ENCODE data around the gene FSD1.

The FSD1 gene

DNA sequence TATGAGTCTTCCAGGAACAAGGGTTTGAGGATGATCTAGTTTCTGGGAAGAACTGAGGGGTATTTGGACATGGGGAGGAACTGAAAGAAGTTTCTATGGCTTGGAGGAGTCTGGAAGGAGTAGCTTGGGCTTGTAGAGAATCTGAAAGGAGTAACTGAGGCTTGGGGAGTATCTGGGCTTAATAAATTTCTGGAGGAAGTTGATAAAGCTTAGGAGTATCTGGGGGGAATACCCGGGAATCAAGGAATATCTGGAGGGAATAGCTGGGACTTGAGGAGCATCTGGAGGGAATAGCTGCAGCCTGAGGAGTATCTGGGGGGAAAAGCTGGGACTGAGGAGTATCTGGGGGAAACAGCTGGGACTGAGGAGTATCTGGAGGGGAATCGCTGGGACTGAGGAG, 16.0 kb downstream of the FSD1 start:
- DNase-seq, result no peak

DNA sequence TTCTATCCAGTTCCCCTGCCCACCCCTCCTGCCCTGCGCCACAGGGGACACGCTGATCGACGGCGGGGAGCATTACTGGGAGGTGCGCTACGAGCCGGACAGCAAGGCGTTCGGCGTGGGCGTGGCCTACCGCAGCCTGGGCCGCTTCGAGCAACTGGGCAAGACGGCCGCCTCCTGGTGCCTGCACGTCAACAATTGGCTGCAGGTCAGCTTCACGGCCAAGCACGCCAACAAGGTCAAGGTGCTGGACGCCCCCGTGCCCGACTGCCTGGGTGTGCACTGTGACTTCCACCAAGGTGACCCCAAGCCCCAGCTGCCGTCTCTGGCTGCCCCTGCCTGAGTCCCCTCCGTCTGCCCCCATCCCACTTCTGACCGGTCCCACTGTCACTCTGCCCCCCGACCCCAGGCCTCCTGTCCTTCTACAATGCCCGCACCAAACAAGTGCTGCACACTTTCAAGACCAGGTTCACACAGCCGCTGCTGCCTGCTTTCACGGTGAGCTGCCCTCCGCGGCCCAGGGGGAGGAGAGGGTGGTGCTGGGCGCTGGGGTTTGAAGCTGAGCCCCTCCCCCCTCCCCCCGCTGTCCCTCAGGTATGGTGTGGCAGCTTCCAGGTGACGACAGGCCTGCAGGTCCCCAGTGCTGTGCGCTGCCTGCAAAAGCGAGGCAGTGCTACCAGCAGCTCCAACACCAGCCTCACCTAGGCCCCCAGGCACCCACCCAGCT, 18.7 kb downstream of the FSD1 start:
- DNase-seq, result no peak

DNA sequence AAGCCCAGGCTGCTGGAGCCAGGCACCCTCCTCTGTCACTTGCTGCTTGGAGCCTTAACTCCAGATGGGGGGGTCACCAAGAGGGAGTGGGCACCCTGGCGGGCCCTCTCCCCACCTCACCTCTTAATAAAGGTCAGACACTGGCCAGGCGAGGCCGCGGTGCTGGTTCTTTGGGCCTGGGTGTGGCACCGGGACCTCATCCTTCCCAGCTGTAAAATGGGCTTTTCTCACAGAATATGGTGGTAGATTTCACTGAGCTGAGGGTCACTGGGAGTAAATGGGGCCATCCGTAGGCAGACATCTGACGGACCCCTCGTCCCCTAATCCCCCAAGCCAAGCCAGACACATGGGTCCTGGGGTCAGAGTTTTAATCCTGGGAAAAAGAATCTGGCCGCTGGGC, 19.3 kb downstream of the FSD1 start:
- no peak for DNase-seq

DNA sequence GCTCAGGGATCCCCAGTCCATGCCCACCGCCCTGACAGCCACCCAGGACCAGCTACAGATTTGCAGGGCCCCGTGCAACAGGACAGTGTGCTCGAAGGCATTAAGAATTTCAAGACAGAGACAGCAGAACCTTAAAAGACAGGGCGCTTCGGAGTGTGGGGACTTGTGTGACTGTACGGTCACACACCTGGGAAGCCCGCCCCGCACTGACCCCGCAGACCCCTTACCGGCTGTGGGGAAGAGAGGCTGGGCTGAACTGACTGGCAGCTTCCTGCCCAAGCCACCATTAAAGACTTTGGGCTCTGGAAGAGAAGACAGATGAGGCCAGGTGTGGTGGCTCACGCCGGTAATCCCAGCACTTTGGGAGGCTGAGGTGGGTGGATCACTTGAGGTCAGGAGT, 19.8 kb downstream of the FSD1 start:
- DNase-seq, result no peak

DNA sequence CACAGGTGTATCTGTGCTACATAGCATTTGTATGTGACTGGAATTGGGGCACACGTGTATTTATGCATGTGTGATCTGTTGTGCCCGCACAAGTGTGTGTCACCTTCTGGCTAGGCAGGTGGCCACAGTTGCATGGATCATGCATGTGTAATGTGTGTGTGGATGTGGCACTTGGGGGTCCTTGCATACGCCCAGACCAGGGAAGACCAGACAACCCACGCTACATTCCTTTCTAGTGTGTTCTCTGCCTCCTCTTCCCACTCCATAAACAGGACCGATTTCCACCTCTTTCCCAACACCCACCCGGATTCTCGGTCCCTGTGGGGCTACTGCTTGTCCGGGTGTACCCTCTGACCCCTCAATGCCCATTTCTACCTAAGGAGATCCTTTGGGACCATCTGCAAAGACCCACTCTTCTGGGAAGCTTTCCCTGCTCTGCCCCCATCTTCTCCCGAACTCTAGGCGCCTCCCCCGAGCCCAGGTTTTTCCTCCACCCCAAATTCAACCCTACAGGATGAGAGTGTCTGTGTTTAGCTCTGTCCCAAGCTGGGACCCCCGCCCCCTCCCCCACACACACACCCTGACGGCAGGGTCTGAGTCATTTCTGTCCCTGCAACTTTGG, 21.9 kb downstream of the FSD1 start:
- no peak for DNase-seq

DNA sequence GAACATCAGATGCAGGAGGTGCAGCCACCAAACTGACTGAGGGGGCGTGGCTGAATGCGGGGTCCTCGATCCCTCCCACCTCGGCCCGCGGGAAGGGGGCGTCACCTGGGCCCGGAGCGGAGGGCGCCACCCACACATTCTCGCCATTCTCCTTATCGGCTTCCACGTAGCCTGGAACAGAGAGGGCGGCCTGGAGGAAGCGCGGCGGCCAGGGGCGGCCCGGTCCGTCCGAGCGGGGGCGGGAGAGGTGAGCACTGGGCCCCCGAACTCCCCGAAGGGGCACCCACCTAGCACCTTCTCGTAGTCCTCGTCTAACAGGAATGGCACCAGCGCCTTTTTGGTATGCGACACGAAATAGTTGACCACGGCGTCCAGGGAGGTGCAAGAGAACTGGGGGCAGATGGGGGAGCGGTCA, 22.4 kb downstream of the FSD1 start:
- DNase-seq, result peak; percentile 45

DNA sequence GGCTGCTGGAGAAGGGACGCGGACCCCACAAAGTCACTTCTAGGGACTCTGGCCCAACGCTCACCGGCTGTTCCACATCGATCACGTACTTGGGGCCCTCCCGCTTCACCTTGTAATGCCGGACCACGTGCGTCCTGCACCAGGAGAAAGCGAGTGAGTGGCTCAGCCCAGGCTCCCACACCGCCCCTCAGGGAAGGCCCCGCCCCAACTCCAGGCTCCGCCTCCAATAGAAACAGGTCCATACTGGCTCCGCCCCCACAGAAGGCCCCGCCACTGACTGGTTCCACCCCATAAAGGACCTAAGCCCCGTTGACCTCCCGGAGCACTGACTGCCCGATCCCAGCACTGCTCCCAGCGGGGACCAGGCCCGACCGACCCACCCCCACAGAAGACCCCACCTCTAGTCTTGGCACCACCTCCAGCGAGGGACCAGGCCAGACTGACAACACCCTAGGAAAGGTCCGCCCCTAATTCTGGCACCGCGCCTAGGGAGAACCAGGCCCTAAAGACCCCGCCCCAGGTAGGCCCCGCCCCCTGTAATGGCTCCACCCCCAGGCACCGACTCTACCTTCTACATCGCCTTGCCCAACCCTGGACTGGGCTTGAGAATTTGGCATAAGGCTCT, 23.0 kb downstream of the FSD1 start:
- peak; percentile 90 for DNase-seq

DNA sequence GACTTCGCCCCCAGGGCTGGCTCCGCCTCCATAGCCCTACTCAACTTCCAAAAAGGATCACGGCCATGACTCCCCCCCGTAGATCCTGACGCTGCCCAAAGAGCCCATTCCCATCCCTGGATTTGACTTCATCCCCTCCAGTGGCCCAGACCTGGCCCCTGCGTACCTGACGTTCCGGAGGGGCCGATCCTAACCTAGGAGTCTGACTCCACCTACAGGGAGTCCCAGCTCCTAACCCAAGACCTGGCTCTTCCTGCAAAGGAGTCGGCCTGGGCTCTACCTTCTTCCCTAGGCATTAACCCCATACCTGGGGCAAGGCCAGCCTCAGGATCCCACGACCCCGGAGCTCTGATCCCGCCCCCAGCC, 23.5 kb downstream of the FSD1 start:
- no peak for DNase-seq

DNA sequence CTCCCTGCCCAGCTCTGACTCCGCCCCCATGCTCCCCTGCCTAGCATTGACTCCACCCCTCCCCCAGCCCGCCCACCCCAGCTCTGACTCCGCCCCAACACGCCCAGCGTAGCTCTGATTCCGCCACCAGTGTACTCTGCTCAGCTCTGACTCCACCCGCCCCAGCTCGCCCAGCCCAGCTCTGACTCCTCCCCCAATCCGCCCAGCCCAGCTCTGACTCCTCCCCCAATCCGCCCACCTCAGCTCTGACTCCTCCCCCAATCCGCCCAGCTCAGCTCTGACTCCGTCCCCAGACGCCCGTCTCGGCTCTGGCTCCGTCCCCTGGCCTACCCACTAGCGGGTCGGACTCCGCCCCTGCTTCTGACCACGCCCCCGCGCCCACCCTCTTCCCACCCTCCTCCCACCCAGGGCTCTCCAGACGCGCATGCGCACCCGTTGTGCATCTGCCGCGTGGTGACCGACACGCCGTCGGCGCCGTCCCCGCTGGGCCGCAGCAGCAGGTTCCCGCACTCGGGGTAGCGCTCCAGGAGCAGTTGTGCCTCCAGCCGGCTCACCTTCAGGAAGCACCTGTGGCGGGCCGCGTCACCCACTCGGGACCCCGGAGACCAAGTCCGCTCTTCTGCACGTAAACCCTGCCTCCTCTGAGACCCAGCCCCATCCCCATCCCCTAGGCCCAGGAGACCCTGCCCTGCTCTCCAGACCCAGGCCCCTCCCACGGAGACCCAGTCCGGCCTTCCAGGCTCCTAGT, 24.0 kb downstream of the FSD1 start:
- peak; percentile 99 for DNase-seq

DNA sequence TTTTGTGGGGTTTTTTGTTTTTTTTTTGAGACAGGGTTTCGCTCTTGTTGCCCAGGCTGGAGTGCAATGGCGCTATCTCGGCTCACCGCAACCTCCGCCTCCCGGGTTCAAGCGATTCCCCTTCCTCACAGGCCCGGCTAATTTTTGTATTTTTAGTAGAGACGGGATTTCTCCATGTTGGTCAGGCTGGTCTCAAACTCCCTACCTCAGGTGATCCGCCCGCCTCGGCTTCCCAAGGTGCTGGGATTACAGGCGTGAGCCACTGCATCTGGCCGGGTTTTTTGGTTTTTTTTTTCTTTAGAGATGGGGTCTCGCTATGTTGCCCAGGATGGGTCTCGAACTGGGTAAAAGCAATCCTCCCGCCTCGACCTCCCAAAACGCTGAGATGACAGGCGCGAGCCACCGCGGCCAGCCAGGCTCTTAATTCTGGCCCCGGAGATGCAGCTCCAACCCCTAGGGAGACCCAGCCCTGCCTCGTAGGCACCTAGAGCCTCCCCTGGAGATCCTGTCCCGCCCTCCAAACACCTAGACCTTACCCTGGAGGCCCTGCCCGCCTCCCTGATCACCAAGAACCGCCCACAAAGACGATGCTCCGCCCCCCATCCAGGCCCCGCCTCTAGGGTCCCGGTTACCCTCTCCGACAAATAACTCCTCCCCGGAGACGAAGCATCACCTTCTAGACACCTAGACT, 24.7 kb downstream of the FSD1 start:
- peak; percentile 77 for DNase-seq

DNA sequence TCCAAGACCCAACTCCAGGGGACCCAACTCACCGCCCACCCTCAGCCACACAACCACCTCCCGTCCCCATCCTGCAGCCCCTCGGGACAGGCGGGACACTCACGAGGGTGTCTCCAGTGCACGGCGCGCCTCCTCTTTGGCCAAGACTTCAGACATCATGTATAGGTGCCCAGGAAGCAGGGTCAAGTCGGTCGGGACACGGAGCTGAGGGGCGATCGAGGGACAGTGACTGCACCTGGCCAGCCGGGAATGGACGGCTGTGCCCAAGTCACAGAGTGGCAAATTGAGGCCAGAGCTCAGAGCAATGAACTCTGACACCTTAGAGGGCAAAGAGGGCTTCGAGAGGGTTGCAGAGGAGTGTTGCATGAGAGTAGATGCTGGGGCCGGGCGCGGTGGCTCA, 25.5 kb downstream of the FSD1 start:
- no peak for DNase-seq

DNA sequence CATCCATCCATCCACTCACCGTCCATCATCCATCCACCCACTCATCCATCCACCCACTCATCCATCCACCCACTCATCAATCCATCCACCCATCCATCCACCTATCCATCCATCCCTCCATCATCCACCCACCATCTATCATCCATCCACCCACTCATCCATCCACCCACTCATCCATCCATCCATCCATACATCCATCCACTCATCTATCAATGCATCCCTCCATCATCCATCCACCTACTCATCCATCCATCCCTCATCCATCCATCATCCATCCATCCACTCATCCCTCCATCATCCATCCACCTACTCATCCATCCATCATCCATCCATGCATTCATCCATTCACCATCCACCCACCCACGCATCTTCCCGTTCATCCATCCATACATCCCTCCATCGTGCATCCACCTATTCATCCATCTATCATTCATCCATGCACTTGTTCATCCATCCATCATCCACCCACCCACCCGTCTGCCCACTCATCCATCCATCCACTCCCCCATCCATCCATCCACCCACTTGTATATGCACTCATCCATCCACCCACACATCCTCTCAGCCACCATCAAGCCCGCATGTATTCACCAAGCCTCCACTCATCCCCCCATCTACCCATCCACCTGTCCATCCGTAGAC, 30.7 kb downstream of the FSD1 start:
- no peak for DNase-seq

DNA sequence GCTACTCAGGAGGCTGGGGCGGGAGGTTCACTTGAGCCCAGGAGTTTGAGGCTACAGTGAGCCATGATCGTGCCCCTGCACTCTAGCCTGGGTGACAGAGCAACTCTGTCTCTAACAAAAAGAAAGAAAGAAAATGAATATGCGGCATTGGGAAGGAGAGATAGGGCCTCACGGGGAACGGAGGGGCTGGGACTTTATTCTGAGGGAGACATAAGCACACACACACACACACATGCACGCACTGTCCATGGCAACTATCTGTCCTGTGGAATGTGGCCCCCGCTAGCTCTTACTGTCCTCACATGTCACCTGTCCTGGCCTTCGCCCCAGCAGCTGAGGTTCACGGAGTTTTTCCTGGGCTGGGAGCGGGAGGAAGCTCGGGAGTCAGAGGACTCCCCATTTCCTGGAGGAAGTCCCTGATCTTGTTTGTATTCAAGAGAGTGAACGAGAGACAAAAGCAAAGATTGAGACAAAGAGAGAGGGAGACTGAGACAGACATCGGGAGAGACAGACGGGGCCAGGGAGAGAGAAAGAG, 33.6 kb downstream of the FSD1 start:
- no peak for DNase-seq

DNA sequence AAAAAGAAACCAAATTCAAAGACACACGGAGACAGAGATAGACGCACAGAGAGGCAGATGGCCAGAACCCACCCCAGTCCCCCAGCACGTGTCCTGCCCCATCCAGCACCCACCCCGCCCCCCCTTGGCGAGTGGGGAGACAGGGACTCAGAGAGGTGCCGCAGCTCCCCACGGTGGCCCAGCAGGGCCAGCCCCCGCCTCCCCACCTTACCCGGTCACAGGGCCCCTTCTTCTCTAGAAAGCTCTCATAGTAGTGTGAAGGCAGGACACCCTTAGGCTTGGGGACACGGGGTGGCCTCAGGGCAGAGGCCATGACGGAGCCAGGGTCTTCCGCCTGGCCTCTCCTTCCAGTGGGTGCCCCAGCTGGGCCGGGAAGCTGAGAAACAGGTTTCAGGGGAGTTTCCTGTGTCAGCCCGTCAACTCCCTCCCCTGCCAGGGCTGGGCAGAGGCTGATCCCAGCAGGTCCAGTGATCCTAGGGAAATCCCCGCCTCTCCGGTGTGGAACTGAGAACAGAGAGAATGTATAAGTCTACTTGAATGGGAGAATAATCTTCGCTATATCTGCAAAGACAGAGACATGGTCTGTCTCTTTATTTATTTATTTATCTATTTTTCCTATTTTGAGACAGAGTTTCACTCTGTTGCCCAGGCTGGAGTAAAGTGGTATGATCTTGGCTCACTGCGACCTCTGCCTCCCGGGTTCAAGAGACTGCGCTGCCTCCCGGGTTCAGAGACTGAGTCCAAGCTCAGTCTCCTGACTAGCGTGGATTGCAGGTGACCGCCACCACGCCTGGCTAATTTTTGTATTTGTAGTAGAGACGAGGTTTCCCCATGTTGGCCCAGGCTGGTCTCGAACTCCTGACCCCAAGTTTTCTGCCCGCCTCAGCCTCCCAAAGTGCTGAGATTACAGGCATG, 34.3 kb downstream of the FSD1 start, which contains the start of gene STAP2:
STAP2 (minus strand) TSS at position 387 of the 915 bp plus-strand sequence; CDS start at position 313, 74 bp downstream.
- peak; percentile 42 for DNase-seq

DNA sequence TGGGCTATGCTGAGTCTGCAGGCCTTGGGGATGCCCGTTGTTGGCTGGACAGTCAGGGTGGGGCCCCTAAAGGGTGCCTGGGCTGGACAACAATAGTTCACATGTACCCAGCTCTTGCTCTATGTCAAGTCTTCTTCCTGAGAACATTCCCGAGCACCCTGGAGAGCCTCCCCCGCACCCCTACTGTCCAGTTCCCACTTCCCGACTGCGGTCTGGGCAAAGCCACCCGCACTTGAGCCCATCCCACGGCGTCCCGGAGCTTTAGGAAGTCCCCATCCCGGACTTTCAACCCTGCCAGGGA, 37.9 kb downstream of the FSD1 start:
- no peak for DNase-seq

DNA sequence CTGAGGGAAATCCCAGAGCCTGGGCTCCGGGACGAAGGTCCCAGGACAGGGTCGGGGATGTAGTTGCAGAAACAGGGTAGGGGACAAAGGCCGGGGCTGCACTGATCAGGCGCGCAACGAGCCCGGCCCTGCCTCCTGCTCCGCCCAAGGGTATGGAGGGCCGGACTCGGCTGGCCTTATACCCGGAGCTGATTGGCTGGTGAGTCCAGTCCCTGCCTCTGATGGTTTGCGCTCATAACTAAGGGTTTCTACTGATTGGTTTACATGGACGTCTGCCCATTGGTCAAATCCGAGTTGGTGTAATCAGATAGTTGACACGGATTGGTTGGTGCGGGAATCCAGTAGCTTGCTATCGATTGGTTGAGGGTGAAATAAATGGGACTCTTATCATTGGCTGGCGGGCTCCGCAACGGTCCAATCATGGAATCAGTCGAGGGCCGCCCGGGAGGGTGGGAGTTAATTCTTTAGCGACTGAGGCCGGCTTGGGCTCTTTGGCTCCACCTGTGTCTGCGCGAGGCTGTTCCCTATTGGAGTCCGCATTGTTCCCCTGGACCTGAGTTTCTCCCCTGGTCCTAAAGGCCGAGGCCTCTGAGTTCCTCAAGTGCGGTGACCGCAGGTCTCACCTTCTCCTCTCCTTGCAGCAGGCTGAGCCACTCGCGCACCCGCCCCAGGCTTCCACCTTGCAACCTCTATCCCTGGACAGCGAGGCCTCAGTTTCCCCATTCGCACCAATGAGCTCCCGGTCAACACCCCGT, 38.4 kb downstream of the FSD1 start:
- DNase-seq, result peak; percentile 95

DNA sequence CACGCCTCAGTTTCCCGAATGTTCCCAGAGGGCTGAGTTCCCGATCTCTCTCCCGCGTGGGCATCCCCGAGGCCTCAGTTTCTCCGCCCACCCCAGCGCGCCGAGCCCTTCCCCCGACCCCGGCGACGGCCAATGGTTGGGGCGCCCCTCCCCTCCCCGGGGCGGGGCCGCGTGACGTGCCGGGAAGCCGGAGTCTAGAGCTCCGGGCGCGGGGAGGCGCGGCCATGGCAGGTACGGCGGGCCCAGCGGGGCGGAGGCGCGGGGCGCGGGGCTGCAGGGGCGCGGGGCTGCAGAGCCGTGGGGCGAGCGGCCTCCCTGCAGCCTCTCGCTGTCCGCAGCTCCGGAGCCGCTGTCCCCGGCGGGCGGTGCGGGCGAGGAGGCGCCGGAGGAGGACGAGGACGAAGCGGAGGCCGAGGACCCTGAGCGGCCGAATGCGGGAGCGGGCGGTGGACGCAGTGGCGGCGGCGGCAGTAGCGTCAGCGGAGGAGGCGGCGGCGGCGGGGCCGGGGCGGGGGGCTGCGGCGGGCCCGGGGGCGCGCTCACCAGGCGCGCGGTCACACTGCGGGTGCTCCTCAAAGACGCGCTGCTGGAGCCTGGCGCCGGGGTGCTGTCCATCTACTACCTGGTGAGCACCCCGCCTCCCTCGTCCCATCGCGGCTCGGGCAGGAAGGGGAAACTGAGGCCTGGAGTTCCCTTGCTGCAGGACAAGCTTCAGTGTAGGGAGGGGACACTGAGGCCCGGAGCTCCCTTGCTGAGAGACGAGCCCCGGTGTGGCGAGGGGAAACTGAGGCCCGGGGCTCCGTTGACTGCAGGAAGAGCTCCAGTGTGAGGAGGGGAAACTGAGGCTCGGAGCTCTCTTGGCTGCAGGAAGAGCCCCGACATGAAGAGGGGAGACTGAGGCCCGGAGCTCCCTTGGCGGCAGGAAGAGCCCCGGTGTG, 39.2 kb downstream of the FSD1 start, which contains the start of gene MPND:
MPND (plus strand) TSS at position 193 of the 938 bp plus-strand sequence; CDS start at position 225, 32 bp downstream.
- peak; percentile 97 for DNase-seq

DNA sequence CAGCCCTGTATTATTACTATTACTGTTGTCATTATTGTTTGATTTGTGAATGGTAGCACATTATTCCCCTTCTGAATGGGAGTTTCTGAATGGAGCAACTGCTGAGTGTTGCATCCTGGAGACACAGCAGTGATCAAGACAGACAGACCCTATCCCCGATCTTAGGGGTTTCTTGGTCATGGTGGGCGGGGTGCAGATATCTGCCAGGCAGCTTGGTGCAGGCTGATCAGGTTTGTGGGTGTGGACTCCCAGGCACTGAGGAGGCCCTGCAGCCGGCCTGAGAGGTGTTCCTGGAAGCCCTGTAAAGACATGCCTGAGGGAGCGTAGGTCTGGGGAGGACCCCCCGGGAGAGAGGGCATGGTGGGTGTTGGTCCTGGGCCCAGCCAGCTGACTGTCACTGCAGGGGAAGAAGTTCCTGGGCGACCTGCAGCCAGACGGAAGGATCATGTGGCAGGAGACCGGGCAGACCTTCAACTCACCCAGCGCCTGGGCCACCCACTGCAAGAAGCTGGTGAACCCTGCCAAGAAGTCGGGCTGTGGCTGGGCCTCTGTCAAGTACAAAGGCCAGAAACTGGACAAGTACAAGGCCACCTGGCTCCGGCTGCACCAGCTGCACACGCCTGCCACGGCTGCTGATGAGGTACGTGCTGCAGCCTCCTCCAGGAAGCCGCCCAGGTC, 41.1 kb downstream of the FSD1 start:
- no peak for DNase-seq

DNA sequence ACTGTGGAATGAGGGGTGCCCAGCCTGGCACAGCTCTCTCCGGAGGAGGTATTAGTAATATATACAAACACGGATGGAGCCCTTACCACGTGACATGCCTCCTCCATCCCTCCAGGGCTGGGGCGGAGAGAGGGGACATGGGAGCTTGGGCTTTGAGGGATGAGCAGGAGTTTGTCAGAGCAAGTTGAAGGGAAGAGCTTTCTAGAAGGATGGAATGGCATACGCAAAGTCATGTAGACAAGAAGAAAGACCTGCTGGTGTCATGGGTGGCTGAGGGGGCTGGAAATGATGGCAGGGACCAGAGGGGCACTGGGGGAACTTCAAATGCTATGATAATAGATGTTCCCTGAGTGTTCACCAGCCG, 41.6 kb downstream of the FSD1 start:
- no peak for DNase-seq
